Measurements from ENCODE around the gene PYGO1.
"Not testable (repeated sequence)": the region's sequence is repeated elsewhere in the genome, so short reads cannot be mapped to it uniquely, and the experiment has no call there.

Gene PYGO1

DNA sequence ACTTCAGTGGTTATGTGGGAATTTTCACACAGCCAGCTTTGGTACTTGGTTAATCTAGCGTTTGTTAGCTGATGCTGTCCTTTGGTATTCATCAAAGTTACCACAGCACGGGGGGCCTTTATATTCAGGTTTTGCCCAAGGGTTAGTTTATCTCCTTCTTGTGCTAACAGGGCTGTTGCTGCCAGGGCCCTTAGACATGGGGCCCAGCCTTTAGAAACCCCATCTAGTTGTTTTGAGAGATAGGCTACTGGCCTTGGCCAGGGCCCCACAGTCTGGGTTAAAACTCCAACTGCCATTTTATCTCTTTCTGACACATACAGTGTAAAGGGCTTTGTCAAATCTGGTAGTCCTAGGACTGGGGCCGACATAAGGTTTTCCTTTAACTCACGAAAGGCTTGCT lies 72.7 kb downstream of the PYGO1 start:
- H3K9me3 ChIP-seq (ENCODE audit: control insufficient read depth in 5 of 5, low read length in 5 of 5) = no peaks in the 10 kb centered on the region
- H3K4me3 ChIP-seq (ENCODE audit: low read depth in 1 of 5, low read length in 5 of 5) = no peak overlapping the region
- no peaks in the 10 kb centered on the region for H3K4me1 ChIP-seq (ENCODE audit: control insufficient read depth in 5 of 5, insufficient read depth in 5 of 5, low read length in 5 of 5)
- H3K27ac ChIP-seq (ENCODE audit: low read depth, low read length) = no peak overlapping the region
- H3K27me3 ChIP-seq (ENCODE audit: control insufficient read depth in 5 of 5, insufficient read depth in 4 of 5, low read length in 5 of 5) = no peaks in the 10 kb centered on the region
- H3K36me3 ChIP-seq (ENCODE audit: control insufficient read depth in 5 of 5, insufficient read depth in 5 of 5, low read length in 5 of 5) = no peaks in the 10 kb centered on the region
- H3K9ac ChIP-seq (ENCODE audit: low read length in 5 of 5) = no peak overlapping the region

DNA sequence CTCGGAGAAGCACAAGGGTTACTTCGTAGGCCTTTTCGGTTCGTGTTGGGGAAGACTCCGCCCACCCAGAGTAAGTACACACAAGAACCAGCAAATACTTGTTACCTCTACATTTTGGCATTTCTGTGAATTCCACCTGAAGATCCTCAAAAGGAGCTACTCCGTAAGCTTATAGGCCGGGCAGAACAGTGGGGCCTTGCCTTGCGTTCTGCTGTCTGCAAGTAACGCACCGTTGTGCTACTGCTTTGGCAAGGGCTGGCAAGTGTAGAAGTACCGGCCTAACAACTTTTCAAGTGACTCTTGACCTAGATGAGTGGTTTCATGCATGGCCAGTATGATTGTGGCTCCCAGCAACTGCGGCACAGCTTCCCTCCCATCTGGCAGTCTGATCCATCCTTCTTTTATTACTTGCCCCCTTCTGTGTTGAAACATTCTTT lies 73.7 kb downstream of the PYGO1 start:
- no peak overlapping the region for H3K27ac ChIP-seq (ENCODE audit: low read depth, low read length)
- no peaks in the 10 kb centered on the region for H3K4me1 ChIP-seq (ENCODE audit: control insufficient read depth in 5 of 5, insufficient read depth in 5 of 5, low read length in 5 of 5)
- no peaks in the 10 kb centered on the region for H3K36me3 ChIP-seq (ENCODE audit: control insufficient read depth in 5 of 5, insufficient read depth in 5 of 5, low read length in 5 of 5)
- no peaks in the 10 kb centered on the region for H3K9me3 ChIP-seq (ENCODE audit: control insufficient read depth in 5 of 5, low read length in 5 of 5)
- no peak overlapping the region for H3K9ac ChIP-seq (ENCODE audit: low read length in 5 of 5)
- no peak overlapping the region for H3K4me3 ChIP-seq (ENCODE audit: low read depth in 1 of 5, low read length in 5 of 5)
- no peaks in the 10 kb centered on the region for H3K27me3 ChIP-seq (ENCODE audit: control insufficient read depth in 5 of 5, insufficient read depth in 4 of 5, low read length in 5 of 5)

DNA sequence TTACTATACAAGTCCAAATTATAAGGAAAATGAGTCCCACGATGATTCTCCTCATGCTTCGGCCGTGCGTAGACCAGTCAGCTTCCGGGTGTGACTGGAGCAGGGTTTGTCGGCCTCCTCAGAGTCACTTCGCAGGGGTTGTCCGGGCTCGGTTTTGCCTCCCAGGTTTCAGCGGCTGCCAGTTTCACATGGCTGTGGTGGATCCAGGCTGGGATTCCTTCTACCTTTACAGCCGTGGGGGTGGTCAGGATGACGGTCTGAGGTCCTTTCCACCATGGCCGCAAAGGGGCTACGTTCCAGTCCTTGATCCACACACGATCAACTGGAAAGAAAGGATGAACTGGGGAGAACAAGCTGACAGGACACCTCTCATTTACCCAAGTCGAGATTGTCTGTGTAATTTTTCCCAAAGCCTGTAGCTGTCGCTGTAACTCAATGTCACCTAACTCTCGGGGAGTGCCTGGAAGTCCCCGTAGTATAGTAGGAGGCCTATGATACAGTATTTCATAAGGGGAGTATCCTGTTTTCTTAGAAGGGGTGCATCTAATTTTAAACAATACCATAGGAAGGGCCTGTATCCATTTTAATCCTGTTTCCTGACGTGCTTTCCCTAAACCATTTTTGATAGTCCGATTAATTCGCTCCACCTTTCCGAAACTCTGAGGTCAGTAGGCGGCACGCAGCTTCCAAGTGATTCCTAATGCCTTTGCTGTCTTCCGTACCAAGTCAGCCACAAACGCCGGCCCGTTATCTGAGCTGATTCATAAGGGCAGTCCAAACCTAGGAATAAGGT lies 74.3 kb downstream of the PYGO1 start:
- H3K9me3 ChIP-seq (ENCODE audit: control insufficient read depth in 5 of 5, low read length in 5 of 5); H3K27ac ChIP-seq (ENCODE audit: low read depth, low read length); H3K4me1 ChIP-seq (ENCODE audit: control insufficient read depth in 5 of 5, insufficient read depth in 5 of 5, low read length in 5 of 5); H3K27me3 ChIP-seq (ENCODE audit: control insufficient read depth in 5 of 5, insufficient read depth in 4 of 5, low read length in 5 of 5); H3K4me3 ChIP-seq (ENCODE audit: low read depth in 1 of 5, low read length in 5 of 5); H3K9ac ChIP-seq (ENCODE audit: low read length in 5 of 5); H3K36me3 ChIP-seq (ENCODE audit: control insufficient read depth in 5 of 5, insufficient read depth in 5 of 5, low read length in 5 of 5): not testable (repeated sequence)

DNA sequence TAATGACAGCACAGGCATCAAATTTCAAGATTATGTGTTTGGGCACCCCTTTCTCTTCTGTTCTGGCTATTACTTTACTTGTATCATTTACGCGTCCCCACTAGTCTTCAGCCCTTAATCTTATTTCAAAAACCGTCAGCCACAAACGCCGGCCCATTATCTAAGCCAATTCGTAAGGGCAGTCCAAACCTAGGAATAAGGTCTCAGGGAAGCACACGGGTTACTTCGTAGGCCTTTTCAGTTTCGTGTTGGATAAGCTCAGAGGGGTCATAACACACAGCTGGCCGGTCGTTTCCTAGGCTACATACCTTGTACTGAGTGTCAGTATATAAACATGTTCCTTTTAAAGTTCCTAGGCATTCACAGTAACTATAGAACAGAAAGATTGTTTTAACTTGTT lies 75.0 kb downstream of the PYGO1 start:
- no peaks in the 10 kb centered on the region for H3K27me3 ChIP-seq (ENCODE audit: control insufficient read depth in 5 of 5, insufficient read depth in 4 of 5, low read length in 5 of 5)
- H3K9me3 ChIP-seq (ENCODE audit: control insufficient read depth in 5 of 5, low read length in 5 of 5) = no peaks in the 10 kb centered on the region
- H3K9ac ChIP-seq (ENCODE audit: low read length in 5 of 5) = no peak overlapping the region
- no peak overlapping the region for H3K4me3 ChIP-seq (ENCODE audit: low read depth in 1 of 5, low read length in 5 of 5)
- H3K36me3 ChIP-seq (ENCODE audit: control insufficient read depth in 5 of 5, insufficient read depth in 5 of 5, low read length in 5 of 5) = no peaks in the 10 kb centered on the region
- no peak overlapping the region for H3K27ac ChIP-seq (ENCODE audit: low read depth, low read length)
- H3K4me1 ChIP-seq (ENCODE audit: control insufficient read depth in 5 of 5, insufficient read depth in 5 of 5, low read length in 5 of 5) = no peaks in the 10 kb centered on the region

DNA sequence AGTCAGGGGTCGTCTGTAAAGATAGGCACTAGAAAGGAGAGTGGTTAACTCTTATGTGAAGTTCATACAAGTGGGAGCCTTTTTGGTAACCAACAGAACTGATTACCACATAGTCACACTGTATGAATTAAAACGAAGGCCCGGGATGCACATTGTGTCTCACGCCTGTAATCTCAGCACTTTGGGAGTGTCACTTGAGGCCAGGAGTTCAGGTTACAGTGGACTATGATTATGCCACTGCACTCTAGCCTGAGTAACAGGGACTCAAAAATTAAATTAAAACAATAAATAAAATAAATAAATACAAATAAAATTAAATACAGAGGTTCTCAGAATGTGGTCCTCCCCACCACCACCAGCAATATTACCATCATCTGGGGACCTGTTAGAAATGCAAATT lies 80.6 kb downstream of the PYGO1 start:
- Histone ChIP-seq H3K9ac (ENCODE audit: low read length in 5 of 5) (no peak overlapping the region), H3K27ac (ENCODE audit: low read depth, low read length) (no peak overlapping the region), H3K4me3 (ENCODE audit: low read depth in 1 of 5, low read length in 5 of 5) (no peak overlapping the region), H3K27me3 (ENCODE audit: control insufficient read depth in 5 of 5, insufficient read depth in 4 of 5, low read length in 5 of 5) (no peaks in the 10 kb centered on the region), H3K9me3 (ENCODE audit: control insufficient read depth in 5 of 5, low read length in 5 of 5) (no peaks in the 10 kb centered on the region), H3K4me1 (ENCODE audit: control insufficient read depth in 5 of 5, insufficient read depth in 5 of 5, low read length in 5 of 5) (no peaks in the 10 kb centered on the region), H3K36me3 (ENCODE audit: control insufficient read depth in 5 of 5, insufficient read depth in 5 of 5, low read length in 5 of 5) (no peaks in the 10 kb centered on the region)

DNA sequence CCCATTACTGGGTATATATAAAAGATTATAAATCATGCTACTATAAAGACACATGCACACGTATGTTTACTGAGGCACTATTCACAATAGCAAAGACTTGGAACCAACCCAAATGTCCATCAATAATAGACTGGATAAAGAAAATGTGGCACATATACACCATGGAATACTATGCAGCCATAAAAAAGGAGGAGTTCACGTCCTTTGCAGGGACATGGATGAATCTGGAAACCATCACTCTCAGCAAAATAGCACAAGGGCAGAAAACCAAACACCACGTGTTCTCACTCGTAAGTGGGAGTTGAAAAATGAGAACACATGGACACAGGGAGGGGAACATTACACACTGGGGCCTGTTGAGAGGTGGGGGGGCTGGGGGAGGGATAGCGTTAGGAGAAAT lies 82.7 kb downstream of the PYGO1 start:
- H3K4me1 ChIP-seq (ENCODE audit: control insufficient read depth in 5 of 5, insufficient read depth in 5 of 5, low read length in 5 of 5); H3K9ac ChIP-seq (ENCODE audit: low read length in 5 of 5); H3K9me3 ChIP-seq (ENCODE audit: control insufficient read depth in 5 of 5, low read length in 5 of 5); H3K27me3 ChIP-seq (ENCODE audit: control insufficient read depth in 5 of 5, insufficient read depth in 4 of 5, low read length in 5 of 5); H3K27ac ChIP-seq (ENCODE audit: low read depth, low read length); H3K4me3 ChIP-seq (ENCODE audit: low read depth in 1 of 5, low read length in 5 of 5); H3K36me3 ChIP-seq (ENCODE audit: control insufficient read depth in 5 of 5, insufficient read depth in 5 of 5, low read length in 5 of 5): not testable (repeated sequence)

DNA sequence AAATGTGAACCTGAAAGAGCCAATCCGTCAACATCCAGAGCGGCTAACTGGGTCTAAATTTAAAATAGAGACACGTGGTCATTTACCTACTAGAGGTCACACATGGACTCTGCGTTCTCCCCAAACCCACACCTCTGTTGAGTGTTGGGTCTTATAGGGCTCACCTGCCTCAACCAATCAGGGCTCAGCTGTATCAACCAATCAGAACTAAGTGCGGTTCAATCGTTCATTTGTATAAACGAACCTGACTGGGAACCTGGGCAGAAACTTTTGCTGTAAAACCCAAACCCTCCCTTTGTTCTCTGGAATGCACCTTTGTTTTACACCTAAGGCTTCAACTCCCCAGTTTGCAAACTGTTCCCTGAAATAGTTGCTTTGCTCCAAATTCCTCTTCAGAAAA lies 89.0 kb downstream of the PYGO1 start:
- H3K4me3 ChIP-seq (ENCODE audit: low read depth in 1 of 5, low read length in 5 of 5) = peak overlapping the region in 2 of 5 donors; percentile 91 to 92
- H3K27me3 ChIP-seq (ENCODE audit: control insufficient read depth in 5 of 5, insufficient read depth in 4 of 5, low read length in 5 of 5) = no peaks in the 10 kb centered on the region
- H3K9ac ChIP-seq (ENCODE audit: low read length in 5 of 5) = no peak overlapping the region
- H3K9me3 ChIP-seq (ENCODE audit: control insufficient read depth in 5 of 5, low read length in 5 of 5) = no peaks in the 10 kb centered on the region
- H3K4me1 ChIP-seq (ENCODE audit: control insufficient read depth in 5 of 5, insufficient read depth in 5 of 5, low read length in 5 of 5) = peaks cover 0 to 11% (median 8%) of the 10 kb centered on the region in 5 donors
- H3K36me3 ChIP-seq (ENCODE audit: control insufficient read depth in 5 of 5, insufficient read depth in 5 of 5, low read length in 5 of 5) = no peaks in the 10 kb centered on the region
- H3K27ac ChIP-seq (ENCODE audit: low read depth, low read length) = no peak overlapping the region

DNA sequence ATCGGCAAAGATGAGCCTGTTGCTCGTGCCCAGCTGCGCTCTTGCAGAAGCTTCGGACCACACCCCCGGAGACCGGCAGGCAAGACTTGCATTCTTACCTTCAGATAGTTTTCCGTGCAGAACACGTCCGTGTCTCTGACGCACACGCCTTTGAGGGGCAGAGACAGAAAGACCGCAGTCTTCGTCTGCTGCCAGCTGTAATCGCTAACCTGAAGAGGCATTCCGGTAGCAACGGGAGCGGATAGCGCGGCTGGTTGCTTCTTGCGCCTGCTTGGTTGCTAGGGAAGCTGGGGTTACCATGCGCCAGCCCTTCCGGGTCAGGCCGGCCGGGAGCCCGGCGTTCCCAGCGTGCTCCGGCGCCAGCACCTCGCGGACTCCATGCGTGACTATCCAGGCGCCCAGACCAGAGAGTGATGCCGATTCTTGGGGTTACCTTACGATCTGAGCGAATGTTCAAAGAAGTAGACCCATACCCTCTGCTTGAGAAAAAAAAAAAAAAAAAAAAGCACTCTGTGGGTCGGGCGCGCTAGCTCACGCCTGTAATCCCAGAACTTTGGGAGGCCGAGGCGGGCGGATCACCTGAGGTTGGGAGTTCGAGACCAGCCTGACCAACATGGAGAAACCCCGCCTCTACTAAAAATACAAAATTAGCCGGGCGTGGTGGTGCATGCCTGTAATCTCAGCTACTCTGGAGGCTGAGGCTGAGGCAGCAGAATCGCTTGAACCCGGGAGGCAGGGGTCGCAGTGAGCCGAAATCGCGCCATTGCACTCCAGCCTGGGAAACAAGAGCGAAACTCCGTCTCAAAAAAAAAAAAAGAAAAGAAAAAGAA lies 89.8 kb downstream of the PYGO1 start:
- not testable (repeated sequence) for H3K36me3 ChIP-seq (ENCODE audit: control insufficient read depth in 5 of 5, insufficient read depth in 5 of 5, low read length in 5 of 5); H3K9me3 ChIP-seq (ENCODE audit: control insufficient read depth in 5 of 5, low read length in 5 of 5); H3K27me3 ChIP-seq (ENCODE audit: control insufficient read depth in 5 of 5, insufficient read depth in 4 of 5, low read length in 5 of 5); H3K27ac ChIP-seq (ENCODE audit: low read depth, low read length)
- Histone ChIP-seq H3K9ac (ENCODE audit: low read length in 5 of 5) (peak overlapping the region in 4 of 5 donors; percentile 6 to 80 (median 46)), H3K4me3 (ENCODE audit: low read depth in 1 of 5, low read length in 5 of 5) (peak overlapping the region; percentile 91 to 98 (median 93)), H3K4me1 (ENCODE audit: control insufficient read depth in 5 of 5, insufficient read depth in 5 of 5, low read length in 5 of 5) (peaks cover 0 to 11% (median 8%) of the 10 kb centered on the region in 5 donors)

DNA sequence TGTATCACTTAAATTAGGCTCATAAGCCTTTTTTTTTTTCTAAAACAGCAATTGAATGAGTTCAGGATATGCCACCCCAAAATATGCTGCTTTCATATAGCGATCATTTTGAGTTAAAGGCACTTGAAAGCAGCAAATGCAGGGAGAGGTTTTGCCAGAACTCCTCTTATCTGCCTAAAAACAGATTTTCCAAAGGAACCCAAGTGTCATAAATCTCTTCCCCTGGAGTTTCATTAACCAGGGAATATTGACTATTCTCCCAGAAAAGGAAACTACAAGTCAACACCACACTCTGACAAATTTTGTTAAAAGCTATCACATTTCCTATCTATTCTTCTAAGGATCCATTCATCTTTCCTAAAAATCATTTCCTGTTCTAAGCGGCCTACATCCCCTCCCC lies 91.4 kb downstream of the PYGO1 start:
- peaks cover 0 to 11% (median 8%) of the 10 kb centered on the region in 5 donors for H3K4me1 ChIP-seq (ENCODE audit: control insufficient read depth in 5 of 5, insufficient read depth in 5 of 5, low read length in 5 of 5)
- no peaks in the 10 kb centered on the region for H3K27me3 ChIP-seq (ENCODE audit: control insufficient read depth in 5 of 5, insufficient read depth in 4 of 5, low read length in 5 of 5)
- H3K36me3 ChIP-seq (ENCODE audit: control insufficient read depth in 5 of 5, insufficient read depth in 5 of 5, low read length in 5 of 5) = no peaks in the 10 kb centered on the region
- H3K9ac ChIP-seq (ENCODE audit: low read length in 5 of 5) = no peak overlapping the region
- H3K9me3 ChIP-seq (ENCODE audit: control insufficient read depth in 5 of 5, low read length in 5 of 5) = no peaks in the 10 kb centered on the region
- no peak overlapping the region for H3K27ac ChIP-seq (ENCODE audit: low read depth, low read length)
- no peak overlapping the region for H3K4me3 ChIP-seq (ENCODE audit: low read depth in 1 of 5, low read length in 5 of 5)

DNA sequence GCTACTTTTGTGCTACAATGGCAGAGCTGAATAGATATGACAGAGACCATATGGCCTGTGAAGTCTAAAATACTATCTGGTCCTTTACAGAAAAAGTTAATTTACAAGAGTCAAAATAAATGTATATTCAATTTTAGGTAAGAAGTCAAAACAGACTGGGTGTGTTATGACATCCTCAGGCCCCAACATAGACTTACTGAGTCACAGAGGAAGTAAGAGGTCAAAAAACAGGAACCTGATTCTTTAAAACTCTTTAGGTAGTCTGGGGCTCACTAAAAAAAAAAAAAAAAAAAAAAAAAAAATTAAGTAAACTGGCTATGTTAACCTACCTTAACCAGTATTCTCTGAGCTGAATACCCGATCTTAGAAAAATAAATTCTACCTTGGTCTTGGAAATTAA lies 93.2 kb downstream of the PYGO1 start:
- no peak overlapping the region for H3K27ac ChIP-seq (ENCODE audit: low read depth, low read length)
- no peaks in the 10 kb centered on the region for H3K36me3 ChIP-seq (ENCODE audit: control insufficient read depth in 5 of 5, insufficient read depth in 5 of 5, low read length in 5 of 5)
- no peaks in the 10 kb centered on the region for H3K27me3 ChIP-seq (ENCODE audit: control insufficient read depth in 5 of 5, insufficient read depth in 4 of 5, low read length in 5 of 5)
- H3K9ac ChIP-seq (ENCODE audit: low read length in 5 of 5) = no peak overlapping the region
- H3K4me1 ChIP-seq (ENCODE audit: control insufficient read depth in 5 of 5, insufficient read depth in 5 of 5, low read length in 5 of 5) = peaks cover 0 to 11% (median 8%) of the 10 kb centered on the region in 5 donors
- no peak overlapping the region for H3K4me3 ChIP-seq (ENCODE audit: low read depth in 1 of 5, low read length in 5 of 5)
- no peaks in the 10 kb centered on the region for H3K9me3 ChIP-seq (ENCODE audit: control insufficient read depth in 5 of 5, low read length in 5 of 5)
